ENCODE results near the gene TMEM97. TPM values are rescaled to one million over a fixed set of nuclear protein-coding genes. Genes with fewer than 3 reads are reported as not detected.

TMEM97 gene
- total and polyA plus RNA-seq, 4 experiments from 2014 or later: 2.4 to 6.2 (median 4.1) TPM

DNA sequence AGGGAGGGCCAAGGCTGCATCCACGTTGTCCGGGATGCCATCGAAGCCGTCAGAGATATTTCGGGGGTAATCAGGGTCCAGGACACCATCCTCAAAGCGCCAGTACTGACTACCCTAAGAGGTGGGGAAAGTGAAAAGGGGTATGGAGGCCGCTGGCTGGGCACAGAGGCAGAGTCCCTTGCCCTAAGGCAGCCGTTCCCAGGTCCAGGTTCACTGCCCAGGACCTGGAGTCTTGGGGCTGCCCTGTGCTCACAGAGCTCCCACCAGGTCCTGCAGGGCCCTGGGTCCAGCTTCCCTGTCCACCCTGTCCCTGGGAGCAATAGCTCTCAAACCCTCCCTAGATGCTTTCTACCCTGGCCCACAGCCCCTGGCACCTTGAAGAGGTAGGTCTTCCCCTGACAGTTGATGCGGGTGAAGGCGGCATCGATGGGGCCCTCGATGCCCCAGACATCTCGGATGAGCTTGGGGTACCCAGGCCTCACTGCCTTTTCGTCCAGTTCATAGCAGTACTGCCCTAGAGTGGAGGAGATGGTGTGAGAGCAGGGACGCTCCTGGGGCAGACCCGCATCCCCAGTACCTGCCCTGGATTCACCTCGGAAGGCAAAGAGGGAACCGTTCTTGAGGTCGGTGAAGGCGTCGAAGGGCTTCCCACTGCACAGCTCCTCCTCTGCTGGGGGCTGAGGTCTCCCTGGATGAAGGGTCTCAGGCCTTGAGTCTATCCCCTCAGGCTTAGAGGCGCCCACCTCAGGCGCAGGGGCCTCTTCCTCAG, 50.1 kb downstream of the TMEM97 start:
- H3K27me3 Mint-ChIP-seq: no peaks in the 10 kb centered on the region
- Histone ChIP-seq H3K4me3 (ENCODE audit: low read length in 2 of 2) (no peak overlapping the region), H3K27ac (ENCODE audit: low read depth, low read length) (no peak overlapping the region), H3K36me3 (ENCODE audit: insufficient read depth, low read length) (peaks cover 3% of the 10 kb centered on the region), H3K4me1 (ENCODE audit: insufficient read depth, low read length) (peaks cover 14% of the 10 kb centered on the region), H3K27me3 (ENCODE audit: insufficient read depth, low read length) (no peaks in the 10 kb centered on the region), H3K9me3 (ENCODE audit: control insufficient read depth in 1 of 2, low read length in 2 of 2) (no peaks in the 10 kb centered on the region)
- H3K36me3 Mint-ChIP-seq: peaks cover 0 to 3% of the 10 kb centered on the region in 2 donors
- peak overlapping the region in 2 of 7 donors; percentile 29 to 67 for H3K27ac Mint-ChIP-seq
- intact Hi-C loops (cut with micrococcal nuclease): no loop called here
- H3K4me1 Mint-ChIP-seq: peaks cover 11 to 25% (median 16%) of the 10 kb centered on the region in 4 donors
- ChIA-PET POLR2A (ENCODE audit: partially characterized antibody) (interaction anchor here (1.0 to 6.5 kb wide), 3 partner anchors 12 to 34 kb away, joined by 3 to 62 read pairs (median 4); partner anchors contain the start of genes IFT20, POLDIP2 and TNFAIP1), CTCF (ENCODE audit: partially characterized antibody) (no interaction called here)
- H3K4me3 Mint-ChIP-seq: no peak overlapping the region
- H3K9me3 Mint-ChIP-seq: no peaks in the 10 kb centered on the region
- no peak for DNase-seq

GRCh38 chr17:28369684-28370034, 50.7 kb downstream of the TMEM97 start:
- POLR2A ChIA-PET (ENCODE audit: partially characterized antibody): interaction anchor here (6.5 kb wide), 1 partner anchor 13 kb away, joined by 62 read pairs; the partner anchor contains the start of gene POLDIP2
- Mint-ChIP-seq H3K36me3 (peaks cover 0 to 3% of the 10 kb centered on the region in 2 donors), H3K4me3 (peak overlapping the region in 4 of 8 donors; percentile 18 to 100 (median 72)), H3K9me3 (no peaks in the 10 kb centered on the region), H3K27me3 (no peaks in the 10 kb centered on the region), H3K4me1 (peaks cover 11 to 25% (median 16%) of the 10 kb centered on the region in 4 donors), H3K27ac (peak overlapping the region in 5 of 7 donors; percentile 5 to 97 (median 88))
- no peak overlapping the region for H3K4me3 ChIP-seq (ENCODE audit: low read length in 2 of 2)
- peaks cover 14% of the 10 kb centered on the region for H3K4me1 ChIP-seq (ENCODE audit: insufficient read depth, low read length)
- no peak for DNase-seq
- H3K27ac ChIP-seq (ENCODE audit: low read depth, low read length): no peak overlapping the region
- CTCF ChIA-PET (ENCODE audit: partially characterized antibody): interaction anchor here (0.6 to 2.3 kb wide), 3 partner anchors 15 to 47 kb away, joined by 3 to 6 read pairs (median 3); no protein-coding TSS in a partner anchor
- H3K27me3 ChIP-seq (ENCODE audit: insufficient read depth, low read length): no peaks in the 10 kb centered on the region
- peaks cover 1% of the 10 kb centered on the region for H3K36me3 ChIP-seq (ENCODE audit: insufficient read depth, low read length)
- intact Hi-C loops (cut with micrococcal nuclease): no loop called here
- H3K9me3 ChIP-seq (ENCODE audit: control insufficient read depth in 1 of 2, low read length in 2 of 2): no peaks in the 10 kb centered on the region

GRCh38 chr17:28370035-28370743, 51.2 kb downstream of the TMEM97 start, which contains the start of gene VTN:
Gene VTN (minus strand): TSS chr17:28370307. CDS start chr17:28370203, 104 bp downstream.
- ChIA-PET POLR2A (ENCODE audit: partially characterized antibody) (interaction anchor here (0.9 to 6.5 kb wide), 4 partner anchors 13 to 31 kb away, joined by 3 to 62 read pairs (median 22); partner anchors contain the start of gene POLDIP2), CTCF (ENCODE audit: partially characterized antibody) (interaction anchor here (0.6 to 2.3 kb wide), 6 partner anchors 9 to 47 kb away, joined by 3 to 6 read pairs (median 3); no protein-coding TSS in a partner anchor)
- H3K27ac Mint-ChIP-seq: peak within 1 kb of the TSS; percentile 88 to 99 (median 97)
- no peaks in the 10 kb centered on the region for H3K9me3 ChIP-seq (ENCODE audit: control insufficient read depth in 1 of 2, low read length in 2 of 2)
- H3K9me3 Mint-ChIP-seq: no peaks in the 10 kb centered on the region
- no peaks in the 10 kb centered on the region for H3K36me3 ChIP-seq (ENCODE audit: insufficient read depth, low read length)
- intact Hi-C loops (cut with micrococcal nuclease): no loop called here
- no peak for DNase-seq
- peaks cover 3% of the 10 kb centered on the region in 2 donors for H3K36me3 Mint-ChIP-seq
- H3K27me3 ChIP-seq (ENCODE audit: insufficient read depth, low read length): no peaks in the 10 kb centered on the region
- H3K27me3 Mint-ChIP-seq: no peaks in the 10 kb centered on the region
- H3K4me3 Mint-ChIP-seq: peak within 1 kb of the TSS; percentile 91 to 100 (median 96)
- H3K4me1 ChIP-seq (ENCODE audit: insufficient read depth, low read length): peaks cover 14% of the 10 kb centered on the region
- peak within 1 kb of the TSS in 1 of 2 donors; percentile 81 for H3K4me3 ChIP-seq (ENCODE audit: low read length in 2 of 2)
- H3K27ac ChIP-seq (ENCODE audit: low read depth, low read length): peak within 1 kb of the TSS; percentile 85
- H3K4me1 Mint-ChIP-seq: peaks cover 13 to 29% (median 17%) of the 10 kb centered on the region in 4 donors

DNA sequence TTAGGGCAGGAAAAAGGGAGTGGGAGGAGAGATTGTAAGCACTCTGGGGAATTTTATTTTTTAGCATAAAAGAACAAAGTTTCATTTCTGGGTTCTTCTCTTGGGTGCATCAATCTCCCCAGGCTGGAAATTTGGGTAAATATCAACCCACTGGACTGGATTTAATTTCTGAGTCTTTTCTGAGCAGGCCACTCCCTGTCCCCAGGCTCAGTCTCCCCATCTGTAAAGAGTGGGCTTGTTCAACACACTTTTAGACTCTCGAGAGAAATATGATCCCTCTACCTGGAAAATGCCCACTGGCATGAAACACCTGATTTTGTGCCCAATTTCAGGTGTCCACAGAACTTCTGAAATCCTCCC, 51.7 kb downstream of the TMEM97 start:
- Histone ChIP-seq H3K4me1 (ENCODE audit: insufficient read depth, low read length) (peaks cover 14% of the 10 kb centered on the region), H3K27me3 (ENCODE audit: insufficient read depth, low read length) (no peaks in the 10 kb centered on the region), H3K27ac (ENCODE audit: low read depth, low read length) (peak overlapping the region; percentile 85), H3K4me3 (ENCODE audit: low read length in 2 of 2) (no peak overlapping the region), H3K36me3 (ENCODE audit: insufficient read depth, low read length) (no peaks in the 10 kb centered on the region), H3K9me3 (ENCODE audit: control insufficient read depth in 1 of 2, low read length in 2 of 2) (no peaks in the 10 kb centered on the region)
- Mint-ChIP-seq H3K27ac (peak overlapping the region; percentile 88 to 99 (median 97)), H3K27me3 (no peaks in the 10 kb centered on the region), H3K4me3 (peak overlapping the region; percentile 91 to 100 (median 96)), H3K4me1 (peaks cover 13 to 29% (median 17%) of the 10 kb centered on the region in 4 donors), H3K9me3 (no peaks in the 10 kb centered on the region), H3K36me3 (peaks cover 3% of the 10 kb centered on the region in 2 donors)
- no peak for DNase-seq
- CTCF ChIA-PET (ENCODE audit: partially characterized antibody): interaction anchor here (0.9 to 2.3 kb wide), 5 partner anchors 10 to 46 kb away, joined by 3 to 6 read pairs (median 3); no protein-coding TSS in a partner anchor
- POLR2A ChIA-PET (ENCODE audit: partially characterized antibody): interaction anchor here (0.9 to 6.5 kb wide), 5 partner anchors 13 to 36 kb away, joined by 3 to 62 read pairs (median 15); partner anchors contain the start of genes IFT20, POLDIP2 and TNFAIP1
- intact Hi-C loops (cut with micrococcal nuclease): loop anchor here (1.0 kb wide), 4 partner anchors 13 to 51 kb away; partner anchors contain the start of genes IFT20, POLDIP2, TMEM97 and TNFAIP1

DNA sequence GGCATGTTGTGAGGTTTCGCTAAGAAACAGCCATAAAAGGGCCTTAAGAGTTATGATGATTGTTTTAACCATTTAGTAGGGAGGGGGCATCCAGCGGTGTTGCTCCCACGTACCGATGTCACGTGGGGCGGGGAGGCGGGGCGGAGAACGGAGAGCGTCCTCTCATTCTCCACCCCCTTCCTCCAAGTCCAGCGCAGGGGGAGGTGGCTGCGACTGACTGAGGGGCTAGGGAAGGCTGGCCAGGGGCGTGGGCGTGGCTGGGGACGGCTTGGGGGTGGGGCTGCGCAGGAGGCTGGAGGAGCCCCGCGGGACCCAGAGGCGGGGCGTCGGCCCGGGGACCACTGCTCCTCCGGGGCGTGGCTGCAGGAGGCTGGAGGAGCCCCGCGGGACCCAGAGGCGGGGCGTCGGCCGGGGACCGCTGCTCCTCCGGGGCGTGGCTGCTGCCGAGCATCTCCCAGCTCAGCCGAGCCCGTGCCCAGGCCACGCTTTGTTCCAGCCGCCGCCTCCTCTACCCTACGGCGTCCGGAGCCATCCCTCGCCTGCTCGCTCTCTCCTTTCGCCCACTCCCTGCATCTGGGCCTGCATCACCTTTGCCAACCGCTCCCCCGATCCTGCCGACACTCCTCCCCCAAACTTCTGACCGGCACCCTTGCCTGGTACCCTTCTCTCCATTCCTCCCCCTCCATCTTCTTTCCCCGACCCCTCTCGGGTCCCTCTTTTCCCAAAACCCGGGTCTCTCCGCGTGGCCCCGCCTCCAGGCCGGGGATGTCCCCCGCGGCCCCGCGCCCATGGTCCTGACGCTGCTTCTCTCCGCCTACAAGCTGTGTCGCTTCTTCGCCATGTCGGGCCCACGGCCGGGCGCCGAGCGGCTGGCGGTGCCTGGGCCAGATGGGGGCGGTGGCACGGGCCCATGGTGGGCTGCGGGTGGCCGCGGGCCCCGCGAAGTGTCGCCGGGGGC, 52.5 kb downstream of the TMEM97 start, which contains the start of gene SARM1:
Gene SARM1, plus strand, starts transcription at position 450 of the 958 bp plus-strand sequence. Its CDS starts 339 bp downstream, at position 789.
- no peaks in the 10 kb centered on the region for H3K27me3 Mint-ChIP-seq
- H3K36me3 Mint-ChIP-seq: peaks cover 3% of the 10 kb centered on the region in 2 donors
- peak within 1 kb of the TSS; percentile 85 for H3K27ac ChIP-seq (ENCODE audit: low read depth, low read length)
- peaks cover 13 to 29% (median 17%) of the 10 kb centered on the region in 4 donors for H3K4me1 Mint-ChIP-seq
- intact Hi-C loops (cut with micrococcal nuclease): loop anchor here (1.0 kb wide), 4 partner anchors 13 to 52 kb away; partner anchors contain the start of genes IFT20, POLDIP2, TMEM97 and TNFAIP1
- H3K4me3 ChIP-seq (ENCODE audit: low read length in 2 of 2): peak within 1 kb of the TSS in 1 of 2 donors; percentile 81
- peak; percentile 73 to 87 (median 79) for DNase-seq
- peaks cover 14% of the 10 kb centered on the region for H3K4me1 ChIP-seq (ENCODE audit: insufficient read depth, low read length)
- CTCF ChIA-PET (ENCODE audit: partially characterized antibody): interaction anchor here (1.0 to 2.3 kb wide), 3 partner anchors 11 to 13 kb away, joined by 5 to 6 read pairs (median 5); no protein-coding TSS in a partner anchor
- peak within 1 kb of the TSS; percentile 88 to 99 (median 97) for H3K27ac Mint-ChIP-seq
- no peaks in the 10 kb centered on the region for H3K27me3 ChIP-seq (ENCODE audit: insufficient read depth, low read length)
- peak within 1 kb of the TSS; percentile 91 to 100 (median 96) for H3K4me3 Mint-ChIP-seq
- H3K9me3 ChIP-seq (ENCODE audit: control insufficient read depth in 1 of 2, low read length in 2 of 2): no peaks in the 10 kb centered on the region
- POLR2A ChIA-PET (ENCODE audit: partially characterized antibody): interaction anchor here (0.6 to 6.5 kb wide), 8 partner anchors 10 to 316 kb away, joined by 3 to 62 read pairs (median 4); partner anchors contain the start of genes IFT20, POLDIP2 and TNFAIP1
- no peaks in the 10 kb centered on the region for H3K36me3 ChIP-seq (ENCODE audit: insufficient read depth, low read length)
- no peaks in the 10 kb centered on the region for H3K9me3 Mint-ChIP-seq
